HG02981 (cell line): Measurements from ENCODE around the gene KRT86.
"Not testable (repeated sequence)": the region's sequence is repeated elsewhere in the genome, so short reads cannot be mapped to it uniquely, and the experiment has no call there.

Experiments
- ATAC-seq: cut with Tn5 transposase; IDR thresholded peaks from one replicate; pipeline ENCODE4 v1.9.1; 2021; ENCODE audit warnings: mild to moderate bottlenecking, moderate library complexity; ENCODE audit not compliant: unreplicated experiment

The KRT86 gene

GRCh38 chr12:52290483-52291134 lies 16.2 kb downstream of the KRT86 start:
- ATAC-seq: not testable (repeated sequence)

GRCh38 chr12:52291267-52291935 lies 17.0 kb downstream of the KRT86 start, which contains the start of gene KRT81:
Gene KRT81 (minus strand): TSS chr12:52291534. CDS start chr12:52291465, 69 bp downstream.
- no peak for ATAC-seq

- ATAC-seq: no peak
Observed at GRCh38 chr12:52293926-52294325, 19.5 kb downstream of the KRT86 start.

GRCh38 chr12:52294803-52295202 lies 20.4 kb downstream of the KRT86 start:
- no peak for ATAC-seq

GRCh38 chr12:52295663-52296062 lies 21.2 kb downstream of the KRT86 start:
- ATAC-seq: no peak

- no peak for ATAC-seq
Observed at GRCh38 chr12:52296572-52297215, 22.2 kb downstream of the KRT86 start.

- no peak for ATAC-seq
Observed at GRCh38 chr12:52298677-52299190, 24.3 kb downstream of the KRT86 start.

GRCh38 chr12:52300796-52301691 lies 26.6 kb downstream of the KRT86 start:
- ATAC-seq: no peak

- not testable (repeated sequence) for ATAC-seq
Observed at GRCh38 chr12:52301721-52302120, 27.3 kb downstream of the KRT86 start.

GRCh38 chr12:52302242-52302914 lies 27.9 kb downstream of the KRT86 start:
- ATAC-seq: not testable (repeated sequence)

GRCh38 chr12:52304941-52305411 lies 30.5 kb downstream of the KRT86 start:
- ATAC-seq: peak; percentile 89

- ATAC-seq: no peak
Observed at GRCh38 chr12:52305921-52306705, 31.7 kb downstream of the KRT86 start.

- ATAC-seq: no peak
Observed at GRCh38 chr12:52306731-52307130, 32.3 kb downstream of the KRT86 start.

GRCh38 chr12:52307836-52308805 lies 33.7 kb downstream of the KRT86 start:
- ATAC-seq: no peak

GRCh38 chr12:52308806-52309425 lies 34.5 kb downstream of the KRT86 start:
- ATAC-seq: no peak

GRCh38 chr12:52310622-52311284 lies 36.3 kb downstream of the KRT86 start:
- ATAC-seq: no peak

GRCh38 chr12:52311285-52311648 lies 36.8 kb downstream of the KRT86 start:
- ATAC-seq: no peak
